ELR (cell line): Measurements from ENCODE around the gene WWC2.

ENCODE experiments used
- DNase-seq: peaks from one replicate; pipeline ENCODE4 v3.0.0-alpha.2; 2015; ENCODE audit warnings: low read depth

WWC2 gene

DNA sequence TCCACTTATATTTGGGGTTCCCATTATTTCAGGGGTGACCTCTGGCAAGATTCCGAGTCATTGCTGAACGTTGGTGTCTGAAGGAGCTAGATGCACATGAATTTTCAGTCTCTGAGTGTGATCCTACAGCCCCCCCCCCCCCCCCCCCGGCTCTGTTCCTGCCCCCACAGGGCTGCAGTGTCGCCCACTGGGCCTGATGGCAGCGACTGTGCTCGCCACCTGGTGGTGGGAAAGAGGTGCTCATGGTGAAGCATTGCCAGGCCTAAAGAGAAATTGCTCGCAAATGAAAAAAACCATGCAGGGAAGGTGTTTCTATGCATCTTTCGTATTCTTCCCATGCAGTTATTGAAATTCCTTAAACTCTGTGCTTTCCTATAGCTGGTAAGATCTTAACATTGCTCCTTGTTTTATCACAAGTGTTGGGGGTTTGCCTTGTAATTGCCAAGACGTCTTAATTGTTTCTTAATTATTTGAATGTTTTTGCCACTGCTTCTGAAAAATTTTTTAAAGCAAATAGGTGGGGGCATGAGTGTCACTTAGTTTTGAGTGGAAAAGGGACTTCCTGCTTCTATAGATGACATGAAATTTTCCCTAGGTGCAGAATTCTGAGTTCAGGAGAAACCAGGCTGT is 157.8 kb downstream of the WWC2 start:
- peak; percentile 60 for DNase-seq

DNA sequence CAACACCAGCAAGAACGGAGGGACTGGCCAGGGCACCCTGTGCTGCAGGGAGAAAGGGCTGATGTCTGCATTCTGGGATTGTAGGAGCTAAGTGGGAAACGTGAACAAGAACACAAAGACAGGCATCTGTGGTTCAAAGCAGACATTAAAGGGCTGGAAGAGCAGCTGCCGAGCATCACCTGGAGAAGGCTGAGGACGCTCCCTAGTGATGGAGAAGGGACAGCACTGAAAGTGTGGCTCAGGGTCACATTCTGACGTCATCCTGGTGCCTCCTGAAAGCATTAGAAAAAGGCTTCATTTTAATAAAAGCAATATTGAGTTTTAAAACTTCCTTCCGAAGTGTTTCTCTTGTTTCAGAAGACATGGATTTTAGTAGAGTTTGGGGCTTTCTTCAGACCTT is 158.8 kb downstream of the WWC2 start:
- DNase-seq, result no peak

DNA sequence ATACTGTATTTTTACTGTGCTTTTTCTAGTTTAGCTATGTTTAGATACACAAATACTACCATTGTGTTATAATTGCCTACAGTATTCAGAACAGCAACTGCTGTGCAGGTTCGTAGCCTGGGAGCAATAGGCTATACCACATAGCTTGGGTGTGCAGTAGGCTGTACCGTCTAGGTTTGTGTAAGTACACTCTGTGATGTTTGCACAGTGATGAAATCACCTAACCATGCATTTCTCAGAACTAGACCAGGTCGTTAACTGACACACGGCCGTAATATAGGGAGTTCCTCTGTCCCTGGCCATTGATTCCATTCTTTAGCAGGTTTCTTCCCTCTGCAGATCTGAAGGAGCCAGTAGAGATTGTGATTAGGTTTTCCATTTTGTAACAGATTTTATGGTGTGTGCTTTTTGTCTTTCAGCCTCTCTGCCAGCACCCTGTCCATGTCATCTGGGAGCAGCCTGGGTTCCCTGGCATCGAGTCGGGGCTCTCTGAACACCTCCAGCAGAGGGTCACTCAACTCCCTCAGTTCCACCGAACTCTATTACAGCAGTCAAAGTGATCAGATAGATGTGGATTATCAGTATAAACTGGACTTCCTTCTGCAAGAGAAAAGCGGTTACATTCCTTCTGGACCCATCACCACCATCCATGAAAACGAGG is 161.6 kb downstream of the WWC2 start:
- no peak for DNase-seq

DNA sequence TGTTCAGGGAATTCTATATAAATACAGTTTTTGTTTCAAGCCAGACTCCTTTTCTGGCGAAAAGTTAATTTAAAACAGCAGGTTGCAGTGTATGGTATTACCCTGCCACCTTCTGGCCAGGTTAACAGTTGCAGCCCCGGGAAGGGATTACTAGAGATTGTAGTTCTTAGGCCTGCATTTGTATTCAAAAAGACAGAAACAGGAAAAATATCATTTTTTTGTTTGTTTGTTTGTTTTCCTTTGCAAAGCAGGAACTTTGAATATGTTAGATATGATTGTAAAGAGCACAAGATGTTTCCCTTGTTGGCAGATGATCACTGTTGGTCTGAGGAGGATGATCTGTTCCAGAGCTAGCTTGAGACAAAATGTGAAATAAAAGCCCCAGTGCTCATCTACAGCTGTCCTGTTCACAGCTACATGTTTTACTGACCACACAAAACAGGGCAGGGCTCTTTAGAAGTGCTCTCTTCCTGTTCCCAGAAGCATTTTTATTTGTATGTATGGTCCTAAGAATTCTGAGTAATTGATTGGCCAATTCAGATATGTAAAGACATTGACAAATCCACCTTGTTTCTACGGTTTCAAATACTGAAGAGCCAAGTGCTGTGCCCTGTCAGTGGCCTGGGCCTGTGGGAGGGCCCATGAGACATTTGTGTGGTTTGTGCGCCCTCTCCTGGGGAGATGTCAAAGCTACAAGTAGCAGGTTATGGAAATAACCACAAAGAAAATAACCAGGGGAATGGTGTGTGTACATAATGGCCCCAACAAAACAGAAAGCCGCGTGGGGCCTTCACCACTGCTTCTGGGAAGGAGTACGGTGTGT is 163.1 kb downstream of the WWC2 start:
- peak; percentile 79 for DNase-seq

DNA sequence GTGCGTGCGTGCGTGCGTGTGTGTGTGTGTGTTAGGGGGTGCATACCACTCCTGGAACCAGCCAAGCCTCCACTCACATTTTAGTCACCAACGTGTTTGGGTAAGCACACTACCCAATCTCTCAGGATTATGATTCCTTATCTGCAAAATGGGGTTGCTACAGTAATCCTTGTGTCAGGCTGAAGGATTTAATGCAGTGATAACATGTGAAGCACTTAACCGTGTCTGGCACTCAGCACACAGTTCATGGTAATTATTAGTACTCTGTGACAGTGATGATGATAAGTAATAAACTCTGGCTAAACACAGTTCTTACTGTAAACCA is 163.7 kb downstream of the WWC2 start:
- no peak for DNase-seq

DNA sequence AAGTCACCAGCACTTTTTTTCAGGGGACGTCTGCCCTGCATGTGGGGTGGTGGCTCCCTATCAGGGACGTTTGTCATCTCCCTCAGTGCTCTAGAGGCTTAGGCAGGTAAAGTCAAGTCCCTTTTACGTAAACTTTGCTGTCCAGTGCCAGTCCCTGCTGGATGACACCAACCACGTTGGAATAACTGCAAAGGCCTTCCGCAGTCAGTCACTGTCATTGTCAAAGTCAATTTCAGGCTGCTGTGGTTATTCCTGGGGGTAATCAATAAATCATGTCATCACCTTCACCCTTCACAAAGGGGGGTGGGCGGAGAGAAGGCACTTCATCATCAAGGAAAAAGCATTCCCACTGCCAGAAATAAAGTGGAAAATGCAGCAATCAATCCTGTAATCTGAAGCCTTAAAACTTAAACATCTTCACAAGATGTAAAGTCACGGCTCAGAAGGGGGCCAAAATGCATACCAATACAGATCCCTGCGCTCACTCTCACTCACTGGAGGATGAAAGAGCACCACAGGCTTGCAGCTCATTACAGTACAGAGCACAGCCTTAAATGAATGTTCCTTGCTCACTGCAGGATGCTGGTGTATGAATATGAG is 164.8 kb downstream of the WWC2 start:
- no peak for DNase-seq

DNA sequence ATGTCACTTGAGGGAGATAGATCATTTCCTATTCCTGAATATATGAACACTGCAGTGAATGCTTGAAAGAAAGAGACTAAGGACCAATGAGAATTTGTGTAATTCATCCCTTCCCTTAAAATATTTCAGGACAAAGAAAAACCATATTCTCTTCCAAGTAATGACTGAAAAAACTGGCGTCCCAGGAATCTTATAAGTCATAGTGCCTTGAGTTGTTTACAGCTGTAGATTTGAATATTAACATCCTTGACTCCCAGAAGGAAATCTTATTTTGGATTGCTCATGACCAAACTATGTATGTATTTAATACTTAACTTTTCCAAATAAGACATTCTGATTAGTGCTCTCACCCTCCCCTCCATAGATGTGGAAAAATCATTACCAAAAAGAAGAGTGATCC is 165.6 kb downstream of the WWC2 start:
- DNase-seq, result peak; percentile 52

DNA sequence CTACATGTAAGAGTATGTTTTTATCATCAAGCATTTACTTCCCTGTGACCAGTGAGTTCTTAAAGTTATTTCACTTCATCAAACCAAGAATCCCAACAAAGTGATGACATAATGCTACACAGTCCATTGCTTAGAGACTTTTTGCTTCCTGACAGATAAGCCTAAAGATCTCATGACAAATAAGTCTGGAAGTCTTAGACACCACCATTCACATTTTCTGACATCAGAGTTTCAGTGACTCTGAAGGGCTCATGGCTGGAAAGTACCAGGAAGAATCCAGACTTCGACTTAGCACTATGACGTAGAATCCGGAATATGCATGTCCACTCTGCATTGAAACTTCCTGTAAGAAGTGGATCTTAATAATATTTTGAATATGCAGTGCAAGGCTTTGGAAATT is 167.3 kb downstream of the WWC2 start:
- no peak for DNase-seq

DNA sequence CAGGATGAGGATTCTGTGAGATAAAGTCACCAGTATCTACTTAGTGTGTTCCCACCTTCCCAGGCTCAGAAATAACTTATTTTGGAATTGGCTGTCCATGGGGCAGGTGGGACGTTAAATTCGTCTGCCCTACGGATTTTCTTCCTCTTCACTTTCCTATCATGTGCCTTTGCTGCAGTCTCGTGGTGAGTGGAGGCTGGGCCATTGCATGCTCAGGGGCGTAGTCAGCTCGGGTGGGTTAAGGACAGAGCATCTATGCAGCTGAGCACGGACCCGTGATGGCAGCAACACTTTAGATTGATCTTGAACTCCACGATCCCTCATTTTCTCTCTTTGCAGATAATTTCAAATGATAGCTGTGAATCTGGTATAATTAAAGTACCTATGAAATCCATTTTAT is 169.5 kb downstream of the WWC2 start:
- DNase-seq, result no peak

DNA sequence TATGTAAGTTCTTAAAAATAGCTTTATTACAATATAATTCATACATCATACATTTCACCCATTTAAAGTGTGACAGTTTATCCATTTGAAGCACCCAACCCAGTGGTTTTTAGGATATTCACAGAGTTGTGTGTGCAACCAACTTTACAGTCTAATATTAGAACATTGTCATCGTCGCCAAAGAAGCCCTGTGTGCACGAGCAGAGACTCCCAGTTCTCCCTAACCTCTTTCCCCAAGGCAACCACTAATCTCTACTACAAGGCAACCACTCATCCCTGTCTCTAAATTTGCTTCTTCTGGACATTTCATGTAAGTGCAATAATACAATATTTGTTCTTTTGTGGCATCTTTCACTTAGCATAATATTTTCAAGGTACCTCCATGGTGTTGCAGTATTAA is 173.3 kb downstream of the WWC2 start:
- DNase-seq, result no peak

DNA sequence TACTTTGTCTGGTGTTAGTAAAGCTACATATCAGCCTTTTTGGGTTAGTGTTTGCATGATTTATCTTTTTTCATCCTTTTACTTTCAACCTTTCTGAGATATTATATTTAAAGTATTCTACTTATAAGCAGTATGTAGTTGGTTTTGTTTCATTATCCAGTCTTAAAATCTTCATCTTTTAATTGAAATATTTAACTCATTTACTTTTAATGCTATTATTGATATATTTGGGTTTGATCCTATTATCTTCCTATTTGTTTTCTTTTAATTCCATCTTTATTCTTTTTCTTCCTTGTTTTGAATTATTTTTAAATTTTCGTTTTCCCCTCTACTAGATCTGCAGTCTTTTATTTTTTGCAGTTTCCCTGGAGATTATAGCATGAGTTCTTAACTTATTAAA is 177.0 kb downstream of the WWC2 start:
- no peak for DNase-seq

DNA sequence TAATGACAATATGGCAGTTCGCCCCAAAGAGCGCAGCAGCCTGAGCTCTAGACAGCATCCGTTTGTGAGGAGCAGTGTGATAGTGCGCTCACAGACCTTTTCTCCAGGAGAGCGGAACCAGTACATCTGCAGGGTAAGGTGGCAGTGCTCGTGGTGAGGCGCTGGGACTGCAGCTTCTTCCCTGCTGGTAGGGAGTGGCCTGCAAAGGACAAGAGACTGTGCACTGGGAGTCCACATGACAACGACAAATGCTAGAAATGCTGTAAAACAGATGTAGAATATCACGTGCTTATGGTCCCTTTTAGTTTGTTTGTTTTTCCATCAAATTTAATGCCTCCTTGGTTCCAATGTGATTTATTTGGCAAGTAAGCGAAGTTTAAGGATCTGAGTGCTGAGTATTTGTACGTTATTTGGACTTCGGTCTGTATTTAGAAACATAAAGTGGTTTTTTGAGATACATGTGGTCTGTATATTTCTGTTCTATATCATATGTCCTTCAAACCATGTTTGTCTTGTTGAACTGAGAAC is 185.3 kb downstream of the WWC2 start:
- DNase-seq, result no peak

DNA sequence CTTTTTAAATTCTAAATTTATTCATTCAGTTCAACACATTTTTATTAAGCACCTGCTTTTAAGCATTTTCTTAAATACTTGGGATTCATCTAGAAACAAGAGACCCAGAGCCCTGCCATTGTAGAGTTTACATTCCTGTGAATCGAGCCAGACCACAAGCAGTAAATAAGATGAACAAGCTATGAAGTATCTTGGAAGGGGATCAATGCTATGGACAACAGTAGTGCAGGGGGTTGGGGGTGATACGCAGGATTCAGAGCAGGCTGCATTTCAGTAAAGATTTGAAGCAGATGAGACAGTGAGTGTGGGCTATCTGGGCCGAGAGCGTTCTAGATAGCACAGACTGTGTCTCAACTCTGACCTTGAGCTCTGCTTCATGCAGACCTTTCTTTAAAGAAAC is 185.9 kb downstream of the WWC2 start:
- DNase-seq, result peak; percentile 30

DNA sequence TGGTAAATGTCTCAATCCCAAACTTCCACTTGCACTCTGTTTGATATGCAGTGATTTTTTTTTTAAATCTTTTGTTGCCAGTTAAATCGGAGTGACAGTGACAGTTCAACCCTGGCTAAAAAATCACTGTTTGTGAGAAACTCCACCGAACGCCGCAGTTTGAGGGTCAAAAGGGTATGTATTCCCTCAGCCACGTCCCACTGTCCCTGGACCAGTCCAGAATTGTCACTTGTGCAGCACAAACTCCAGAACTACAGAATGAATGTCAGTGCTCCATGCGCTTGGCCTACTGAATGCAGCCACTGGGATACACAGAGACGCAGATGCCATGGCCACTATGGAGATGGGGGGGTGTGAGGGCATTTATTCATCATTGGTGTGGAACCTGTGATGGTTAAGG is 186.8 kb downstream of the WWC2 start:
- DNase-seq, result no peak

DNA sequence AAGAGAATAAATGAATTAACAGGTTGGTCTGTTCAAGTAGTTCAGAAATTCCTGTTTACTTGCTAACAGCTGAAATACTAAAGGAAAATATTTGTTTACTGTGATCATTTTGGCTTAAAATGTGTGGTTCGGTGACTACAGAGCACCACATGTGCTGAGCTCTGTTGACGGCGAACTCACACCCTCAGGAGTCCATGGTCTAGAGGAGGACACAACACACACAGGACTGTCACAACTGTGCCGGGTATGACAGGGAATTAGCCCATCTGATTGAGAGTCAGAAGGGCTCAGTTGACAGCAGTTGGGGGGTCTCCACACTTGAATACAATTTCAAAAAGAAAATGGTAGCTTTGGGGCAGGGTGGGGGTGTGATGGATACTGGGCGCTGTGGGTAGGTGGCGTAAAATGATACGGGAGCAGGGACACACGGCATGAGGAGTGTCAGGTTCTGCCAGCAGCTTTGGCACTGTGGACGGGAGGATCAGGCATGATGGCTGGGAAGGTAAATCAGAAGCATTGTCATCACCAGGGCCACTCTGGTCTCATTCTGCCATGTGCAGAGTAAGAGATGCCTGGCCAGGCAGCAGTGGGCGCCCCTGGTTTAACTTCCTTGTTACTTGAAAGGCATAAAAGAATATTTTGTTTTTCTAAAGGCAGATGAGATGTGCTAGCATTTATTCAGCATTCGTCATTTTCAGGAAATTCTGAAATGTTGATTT is 187.7 kb downstream of the WWC2 start:
- no peak for DNase-seq

DNA sequence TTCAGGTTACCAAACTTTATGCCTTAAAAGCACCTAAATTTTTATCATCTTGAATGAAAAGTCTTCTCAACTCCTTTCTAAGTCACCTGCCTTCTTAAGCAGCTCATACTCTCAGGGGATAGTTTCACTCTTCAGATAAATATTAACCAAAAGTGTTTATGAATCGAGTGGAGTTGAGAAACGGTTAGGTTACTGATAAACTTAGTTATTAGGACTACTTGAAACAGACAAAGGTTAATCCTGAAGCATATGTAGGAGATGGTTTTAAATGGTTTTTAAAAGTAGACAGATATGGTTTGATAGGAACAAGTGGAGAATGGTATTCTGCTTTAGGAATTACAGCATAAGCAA is 188.2 kb downstream of the WWC2 start:
- DNase-seq, result no peak

DNA sequence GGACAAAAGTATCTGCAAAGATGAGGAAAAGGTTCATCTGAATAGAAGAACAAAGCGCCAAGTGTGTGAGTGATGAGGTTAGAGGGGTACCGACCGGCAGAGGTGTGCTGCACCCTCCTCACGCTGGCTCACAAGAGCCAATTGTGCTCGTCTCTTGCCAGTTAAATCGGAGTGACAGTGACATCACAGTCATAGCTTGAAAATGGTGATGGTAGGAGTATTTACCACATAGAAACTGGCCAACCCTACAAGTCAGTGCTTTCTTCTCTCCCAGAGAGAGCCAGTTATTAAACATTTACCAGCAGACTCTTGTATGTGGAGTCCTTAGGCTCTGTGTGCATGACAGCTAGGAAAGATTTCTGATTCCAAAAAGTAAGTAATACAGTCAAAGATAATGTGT is 188.6 kb downstream of the WWC2 start:
- no peak for DNase-seq

DNA sequence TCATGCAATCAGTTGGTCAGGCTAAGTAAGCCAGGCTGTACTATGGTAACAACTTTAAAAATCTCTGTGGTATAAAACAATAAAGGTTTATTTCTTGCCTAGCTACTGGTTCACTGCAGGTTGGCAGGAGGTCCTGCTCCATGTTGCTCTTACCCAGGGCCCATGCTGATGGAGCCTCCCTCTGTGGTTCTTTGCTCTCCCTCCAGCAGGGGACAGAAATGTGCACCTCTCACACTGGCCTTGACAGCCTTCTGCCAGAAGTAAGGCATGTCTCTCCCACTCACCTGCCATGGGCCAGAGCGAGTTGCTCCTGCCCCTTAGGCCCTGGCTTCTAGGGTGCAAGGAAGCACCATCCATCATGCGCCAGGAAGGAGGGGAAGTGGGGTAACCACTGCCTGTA is 189.9 kb downstream of the WWC2 start:
- DNase-seq, result no peak

DNA sequence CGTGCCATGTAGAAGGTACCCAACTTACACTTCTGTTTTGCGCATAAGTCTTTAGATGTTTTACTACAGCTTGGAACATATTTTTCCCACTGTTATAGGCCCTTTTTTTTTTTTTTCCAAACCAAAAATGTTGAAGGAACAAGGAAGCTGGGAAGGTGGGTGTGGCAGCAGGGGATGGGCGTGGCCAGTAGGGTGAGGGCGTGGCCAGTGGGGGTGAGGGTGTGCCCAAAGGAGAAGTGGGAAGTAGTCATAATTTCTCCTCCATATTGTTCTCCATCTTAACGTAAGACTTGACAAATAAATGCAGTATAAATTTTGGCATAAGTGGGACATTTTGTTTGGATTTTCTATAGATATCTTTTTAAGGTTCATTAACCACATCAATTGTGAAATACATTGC is 190.6 kb downstream of the WWC2 start:
- DNase-seq, result peak; percentile 40

DNA sequence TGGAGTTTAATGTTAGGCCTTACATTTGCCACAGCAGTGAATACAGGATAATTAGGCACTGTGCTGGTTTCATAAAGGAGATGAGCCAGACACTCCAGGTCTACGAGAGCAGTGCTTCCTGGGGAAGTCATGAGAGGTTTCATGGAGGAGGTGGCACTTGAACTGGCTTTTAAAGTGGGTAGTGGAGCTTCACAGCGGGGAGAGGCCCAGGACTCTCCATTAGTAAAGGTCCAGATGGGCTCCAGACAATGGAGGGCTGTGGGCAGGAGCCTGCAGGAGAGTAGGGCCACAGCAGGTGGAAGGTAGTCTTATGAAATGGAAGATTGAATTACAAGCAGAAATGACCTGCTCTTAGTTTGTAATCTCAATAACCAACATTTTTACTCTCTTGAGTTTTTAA is 192.0 kb downstream of the WWC2 start:
- no peak for DNase-seq

DNA sequence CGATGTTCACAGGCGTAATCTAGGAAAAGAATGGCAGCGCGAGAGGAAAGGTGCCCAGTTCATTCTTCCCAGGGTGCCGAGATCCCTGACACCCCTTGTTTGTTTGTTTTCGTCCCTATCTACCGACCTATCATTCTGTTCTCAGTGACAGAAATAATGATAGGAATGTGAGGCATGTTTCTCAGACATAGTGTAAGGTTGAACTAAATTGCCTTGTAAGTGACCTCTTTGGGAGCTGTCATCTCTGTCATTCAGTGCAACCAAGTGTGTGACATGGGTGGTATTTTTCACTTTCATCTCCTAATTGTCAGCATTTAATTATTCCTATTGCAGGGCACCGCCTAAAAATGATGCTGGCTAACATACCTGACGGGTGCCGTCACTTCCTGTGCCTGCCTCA is 196.7 kb downstream of the WWC2 start:
- DNase-seq, result no peak

DNA sequence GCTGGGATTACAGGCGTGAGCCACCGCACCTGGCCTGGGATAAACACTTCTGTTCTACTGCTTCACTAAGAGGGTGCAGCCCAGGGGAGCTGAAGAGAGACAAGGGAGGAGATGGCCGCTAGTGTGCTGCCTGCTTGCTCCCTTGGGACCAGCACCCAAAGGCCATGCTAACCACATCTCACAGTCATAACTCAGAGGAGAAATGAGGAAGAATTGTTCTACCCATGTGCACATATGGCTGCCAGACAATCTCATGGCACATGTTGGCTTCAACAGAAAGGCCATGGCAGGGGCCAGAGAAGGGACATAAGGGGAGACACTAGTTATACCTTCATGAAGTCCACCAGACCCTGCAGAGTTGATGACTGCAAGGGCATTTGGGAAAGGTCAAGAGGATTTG is 198.6 kb downstream of the WWC2 start:
- DNase-seq, result no peak
